Measurements from ENCODE around the gene IL4I1.

- TF ChIP-seq EZH2 (IDR thresholded peaks at IDR 0.05; ENCODE audit: insufficient read depth, poor library complexity, severe bottlenecking): no peak
- TF ChIP-seq EZH2phosphoT487 (IDR thresholded peaks at IDR 0.05; ENCODE audit: insufficient read depth, low read depth): no peak
These were observed 31.8 kb downstream of the IL4I1 start for GRCh38 chr19:49864890-49865289.
